ENCODE measurements around the gene ARMC9.

DNA sequence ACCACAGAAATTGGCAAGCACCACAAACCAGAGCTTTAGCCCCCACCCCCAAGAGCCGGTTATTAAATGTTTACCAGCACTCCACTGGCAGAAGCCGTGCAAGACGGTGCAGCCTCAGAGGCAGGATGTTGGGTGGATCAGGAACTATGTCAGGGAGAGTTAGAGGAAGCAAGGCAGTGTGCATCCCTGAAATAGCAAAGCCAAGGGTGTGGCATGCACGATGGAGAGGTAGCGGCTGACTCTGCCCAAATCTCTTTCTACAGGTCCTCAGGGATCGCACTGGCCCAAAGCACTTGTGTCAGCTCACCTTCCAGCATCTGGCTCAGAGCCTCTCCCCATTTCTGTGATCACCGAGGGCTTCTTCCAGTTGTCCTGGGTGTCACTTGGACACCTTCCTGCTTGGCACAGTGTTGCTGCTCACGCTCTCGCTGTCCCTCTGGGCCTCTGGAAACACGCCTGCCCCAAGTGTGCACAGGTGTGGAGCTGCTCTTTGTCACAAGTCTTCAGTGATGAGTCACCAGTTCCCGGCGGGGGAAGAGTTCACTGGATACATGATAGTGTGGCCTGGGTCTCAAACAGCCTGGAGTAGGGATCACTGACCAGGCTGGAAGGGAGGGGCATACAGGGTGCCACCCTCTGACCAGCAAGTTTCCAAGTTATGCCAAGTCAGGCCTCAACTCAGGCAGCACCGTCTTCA, 179.7 kb downstream of the ARMC9 start:
- TF ChIP-seq CTCF (IDR thresholded peaks at IDR 0.05) (no peak), POLR2A (IDR thresholded peaks at IDR 0.05) (no peak)

Data from heart left ventricle (tissue), 13 donors.